NCI-H524 (cell line): Measurements from ENCODE around the gene FBXO5.
"Not testable (repeated sequence)": the region's sequence is repeated elsewhere in the genome, so short reads cannot be mapped to it uniquely, and the experiment has no call there.

Experiments used
- DNase-seq, 2 experiments: peaks; one replicate each; lab custom pipeline; 2025; lab: John Stamatoyannopoulos, UW

FBXO5 gene

GRCh38 chr6:152982904-152983636, at the start of gene FBXO5:
Gene FBXO5 (minus strand): TSS chr6:152983041. CDS start chr6:152982959, 82 bp downstream.
- DNase-seq = peak; percentile 98 to 99

DNA sequence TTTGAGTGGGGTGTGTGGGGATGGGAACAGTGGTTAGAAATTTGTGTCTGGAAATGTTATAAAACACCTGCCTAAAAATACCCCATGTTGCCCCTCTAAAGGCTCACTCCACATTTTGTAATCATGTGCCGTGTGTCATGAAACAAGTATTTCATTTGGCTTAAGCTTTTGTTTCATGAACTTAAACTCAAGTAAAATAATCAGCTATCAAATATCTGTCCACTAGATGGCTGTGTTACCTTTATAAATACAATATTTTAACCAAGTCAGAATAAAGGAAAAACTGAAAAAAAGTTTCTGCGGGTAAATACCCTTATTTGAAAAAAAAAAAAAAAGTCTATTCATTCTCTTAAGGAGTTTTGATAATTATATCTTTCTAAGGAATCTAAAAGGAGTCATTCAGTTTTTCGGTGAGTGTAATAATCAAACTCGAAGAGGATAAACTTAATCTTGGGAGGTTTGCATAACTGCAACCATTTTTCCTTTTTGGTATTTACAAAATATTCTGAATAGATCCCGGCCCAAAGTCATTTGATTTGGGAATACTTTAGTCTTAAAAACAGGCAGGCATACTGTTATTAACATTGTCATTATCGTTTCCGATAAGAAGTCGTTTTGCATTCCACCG, 49.5 kb upstream of the FBXO5 start:
- peak in 1 of 2 experiments; percentile 52 for DNase-seq

GRCh38 chr6:153031335-153031955, 48.6 kb upstream of the FBXO5 start:
- no peak for DNase-seq

DNA sequence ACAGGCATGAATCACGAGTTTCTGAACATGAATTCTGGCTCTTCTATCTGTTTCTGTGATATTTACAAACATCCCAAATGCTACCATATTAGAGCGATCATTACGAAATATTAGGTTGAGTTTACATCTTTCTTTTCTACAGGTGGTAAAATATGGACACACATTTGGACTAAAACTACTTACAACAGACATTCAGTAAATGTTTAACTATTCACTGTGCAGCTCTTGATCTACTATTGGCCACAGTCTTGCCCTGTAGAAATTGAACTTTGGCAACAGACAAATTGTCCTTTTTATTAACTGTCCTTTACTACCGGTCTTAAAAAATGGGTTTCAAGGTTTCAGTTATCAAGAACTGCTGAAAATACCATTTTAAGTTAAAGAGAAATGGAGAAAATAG, 46.1 kb upstream of the FBXO5 start:
- no peak for DNase-seq

- DNase-seq = no peak
Measured at GRCh38 chr6:153028286-153028685, 45.4 kb upstream of the FBXO5 start.

DNA sequence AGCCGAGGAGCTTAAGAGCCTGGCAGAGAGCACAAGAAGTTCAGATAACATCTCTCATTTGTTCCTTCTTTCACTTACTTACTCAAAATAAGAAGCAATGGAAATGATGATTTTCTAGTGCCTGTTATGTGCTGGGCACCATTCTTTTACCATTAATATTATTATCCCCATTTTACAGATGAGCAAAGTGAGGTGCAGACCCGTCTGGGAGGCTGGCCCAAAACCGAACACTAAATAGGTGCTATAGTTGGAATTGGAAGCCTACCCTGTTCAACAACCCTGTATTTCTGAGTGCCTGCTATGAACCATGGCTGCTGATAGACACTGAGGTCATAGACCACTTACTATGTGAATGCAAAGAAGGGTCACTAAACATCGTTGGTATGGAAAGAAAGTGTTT, 44.6 kb upstream of the FBXO5 start:
- no peak for DNase-seq

GRCh38 chr6:153024709-153025017, 41.8 kb upstream of the FBXO5 start:
- no peak for DNase-seq

DNA sequence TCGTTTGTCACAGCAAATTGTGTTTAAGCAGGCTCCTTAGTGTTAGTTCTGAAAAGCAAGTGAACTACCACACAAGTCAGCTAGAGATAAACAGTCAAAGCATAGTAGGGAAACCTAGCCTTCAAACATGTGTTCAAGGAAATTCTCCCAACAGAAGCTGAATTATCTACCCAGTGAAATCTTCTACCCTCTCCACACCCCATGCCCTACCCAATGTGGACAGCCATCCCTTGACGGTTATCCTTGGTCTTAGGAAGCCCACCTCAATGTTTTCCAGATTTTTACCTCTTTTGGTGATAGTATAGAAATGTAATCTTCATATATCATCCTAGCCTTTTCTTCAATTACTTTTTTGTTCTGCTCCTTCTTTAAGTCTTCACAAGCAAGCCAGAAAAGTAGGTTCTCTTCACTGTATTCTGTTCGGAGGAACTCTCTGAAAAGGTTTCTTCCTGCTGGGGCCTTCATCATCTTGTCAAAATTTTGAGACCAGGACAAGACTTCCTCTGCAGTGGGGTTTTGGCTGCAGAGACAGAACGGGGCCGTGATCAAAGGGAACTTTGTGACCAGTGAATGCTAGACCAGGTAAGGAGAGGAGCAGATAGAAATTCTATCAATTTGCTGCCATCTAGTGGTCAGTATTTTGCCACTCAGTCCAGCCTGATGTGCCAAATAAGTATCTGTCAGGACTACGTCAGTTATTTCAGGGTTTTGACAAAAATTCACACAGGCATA, 41.3 kb upstream of the FBXO5 start:
- peak; percentile 24 to 64 for DNase-seq

DNA sequence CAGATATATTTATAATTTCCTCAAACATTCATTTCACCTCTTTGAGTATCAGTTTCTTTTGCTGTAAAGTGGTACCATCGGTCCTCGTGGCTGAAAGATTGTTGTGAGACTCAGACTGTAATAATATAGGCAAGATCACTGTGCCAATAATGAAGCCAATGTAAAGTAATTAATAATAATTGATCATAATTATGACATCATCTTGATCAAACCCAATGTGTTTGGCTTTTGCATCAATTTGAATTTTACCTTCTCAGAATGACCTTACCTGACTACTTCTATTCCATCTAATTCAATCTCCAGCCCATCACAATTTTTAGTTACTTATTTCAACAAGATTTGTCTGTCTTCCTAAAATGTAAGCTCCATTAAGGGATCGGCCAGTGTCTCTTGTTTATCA, 35.5 kb upstream of the FBXO5 start:
- DNase-seq = no peak

DNA sequence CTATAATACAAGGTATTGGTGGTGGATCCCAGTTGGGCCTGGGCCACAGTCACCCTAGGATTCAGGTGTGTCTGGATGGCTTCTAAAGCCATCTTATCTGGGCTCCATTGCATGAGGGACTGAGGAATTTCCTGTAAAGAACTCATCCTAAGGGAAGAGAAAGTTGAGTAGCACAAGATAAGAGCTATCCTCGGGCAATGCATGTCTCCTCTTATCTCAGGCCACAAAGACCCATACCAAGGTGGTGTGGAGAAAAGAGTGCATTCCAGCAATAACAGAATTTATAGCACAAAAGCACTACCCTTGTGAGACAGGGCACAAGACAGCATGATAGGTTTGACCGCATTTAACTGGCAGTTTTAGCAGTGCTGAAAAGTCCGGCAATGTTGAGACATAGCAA, 34.0 kb upstream of the FBXO5 start:
- no peak for DNase-seq

GRCh38 chr6:153015094-153015640, 32.3 kb upstream of the FBXO5 start:
- no peak for DNase-seq

- no peak for DNase-seq
Measured at GRCh38 chr6:153013438-153013837, 30.6 kb upstream of the FBXO5 start.

- DNase-seq = no peak
Measured at GRCh38 chr6:153012856-153013255, 30.0 kb upstream of the FBXO5 start.

- DNase-seq = peak in 1 of 2 experiments; percentile 51
Measured at GRCh38 chr6:153003366-153003690, 20.5 kb upstream of the FBXO5 start.

DNA sequence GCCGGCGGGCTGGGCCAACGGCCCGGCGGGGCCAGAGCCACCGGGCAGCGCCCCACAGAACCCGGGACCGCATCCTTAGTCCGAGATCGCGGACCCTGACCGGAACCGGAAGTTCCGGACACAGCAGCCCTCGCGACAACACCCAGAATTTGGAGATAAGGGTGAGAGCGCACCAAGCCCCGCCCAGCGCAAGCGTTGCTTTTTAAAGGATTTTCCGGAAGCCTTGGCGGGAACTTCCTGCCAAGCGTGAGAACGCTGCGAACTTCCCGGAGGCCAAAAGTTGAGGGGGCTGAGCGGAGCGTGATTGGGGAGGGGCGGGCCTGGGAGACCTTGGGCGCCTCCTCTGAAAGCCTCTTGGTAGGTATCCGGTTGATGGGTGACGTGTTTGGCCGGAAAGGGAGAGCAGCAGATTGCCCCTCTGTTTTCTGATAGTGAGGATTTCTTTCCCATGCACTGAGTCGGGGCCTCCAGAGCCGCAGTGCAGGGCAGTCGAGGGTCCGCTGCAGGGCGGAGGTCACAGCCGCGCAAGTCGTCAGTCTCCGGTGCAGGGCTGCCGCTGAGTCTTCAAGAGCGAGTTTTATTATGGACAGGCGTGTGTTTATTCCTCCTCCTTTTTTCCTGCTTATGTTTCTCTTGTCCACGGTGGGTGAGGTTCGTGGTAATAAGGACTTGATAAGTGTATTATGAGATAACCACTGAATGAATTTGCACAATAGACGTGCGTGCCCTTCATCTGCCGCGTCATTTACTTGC, 19.9 kb upstream of the FBXO5 start, which contains the start of gene MTRF1L:
TSS of gene MTRF1L (minus strand) at position 97 of the 753 bp plus-strand sequence. CDS start at position 73, 24 bp downstream.
- peak; percentile 98 to 99 for DNase-seq

- DNase-seq = peak; percentile 19 to 33
Measured at GRCh38 chr6:153001767-153002612, 19.1 kb upstream of the FBXO5 start.

GRCh38 chr6:153000790-153001189, 17.9 kb upstream of the FBXO5 start:
- not testable (repeated sequence) for DNase-seq

DNA sequence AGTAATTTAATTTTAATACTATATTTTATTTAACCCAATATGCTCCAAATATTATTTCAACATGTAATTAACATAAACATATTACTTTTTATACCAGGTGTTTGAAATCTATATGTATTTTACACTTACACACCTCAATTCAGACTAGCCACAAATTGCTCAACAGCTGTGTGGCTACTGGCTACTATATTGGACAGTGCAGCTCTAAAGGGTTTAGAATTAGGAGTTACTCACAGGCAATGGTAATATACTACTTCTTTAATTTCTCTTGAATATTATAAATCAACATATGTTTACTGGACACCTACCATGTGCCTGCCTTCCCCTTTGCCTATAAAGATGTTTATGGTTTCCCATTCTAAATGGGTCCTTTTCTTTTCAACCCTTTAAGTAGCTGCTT, 17.4 kb upstream of the FBXO5 start:
- no peak for DNase-seq

DNA sequence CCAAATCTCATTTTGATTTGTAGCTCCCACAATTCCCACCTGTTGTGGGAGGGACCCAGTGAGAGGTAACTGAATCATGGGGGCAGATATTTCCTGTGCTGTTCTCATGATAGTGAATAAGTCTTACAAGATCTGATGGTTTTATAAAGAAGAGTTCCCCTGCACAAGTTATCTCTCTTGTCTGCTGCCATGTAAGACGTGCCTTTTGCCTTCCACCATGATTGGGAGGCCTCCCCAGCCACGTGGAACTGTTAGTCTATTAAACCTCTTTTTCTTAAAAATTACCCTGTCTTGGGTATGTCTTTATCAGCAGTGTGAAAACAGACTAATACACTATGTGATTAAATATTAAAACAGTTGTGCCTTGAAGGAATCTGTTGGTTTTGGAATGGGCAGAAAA, 16.7 kb upstream of the FBXO5 start:
- not testable (repeated sequence) for DNase-seq

DNA sequence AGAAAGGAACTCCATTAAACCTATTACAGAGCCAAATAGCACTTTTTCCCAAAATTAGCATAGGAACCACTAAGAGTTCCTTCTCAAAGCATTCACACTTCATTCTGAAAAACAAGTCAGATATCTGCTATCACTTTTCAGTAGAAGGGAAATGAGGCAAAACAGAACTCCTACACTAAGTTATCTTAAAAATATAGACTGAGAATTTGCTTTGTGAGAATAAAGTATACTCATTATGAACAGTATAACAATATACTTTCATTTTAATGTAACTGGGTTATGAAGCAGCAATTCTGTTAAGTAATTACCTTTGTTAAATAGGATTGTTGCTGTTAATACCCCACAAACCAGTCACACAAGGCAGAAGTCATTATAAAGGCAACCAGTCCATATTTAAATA, 11.0 kb upstream of the FBXO5 start:
- no peak for DNase-seq

- DNase-seq = no peak
Measured at GRCh38 chr6:152993431-152993830, 10.6 kb upstream of the FBXO5 start.
